ENCODE measurements around the gene CLDN9. TPM values are rescaled to one million over a fixed set of nuclear protein-coding genes. Genes with fewer than 3 reads are reported as not detected.

CLDN9 gene
- total RNA-seq, 4 donors from 2014 or later = 0.32 to 0.39 TPM; not detected in 2

DNA sequence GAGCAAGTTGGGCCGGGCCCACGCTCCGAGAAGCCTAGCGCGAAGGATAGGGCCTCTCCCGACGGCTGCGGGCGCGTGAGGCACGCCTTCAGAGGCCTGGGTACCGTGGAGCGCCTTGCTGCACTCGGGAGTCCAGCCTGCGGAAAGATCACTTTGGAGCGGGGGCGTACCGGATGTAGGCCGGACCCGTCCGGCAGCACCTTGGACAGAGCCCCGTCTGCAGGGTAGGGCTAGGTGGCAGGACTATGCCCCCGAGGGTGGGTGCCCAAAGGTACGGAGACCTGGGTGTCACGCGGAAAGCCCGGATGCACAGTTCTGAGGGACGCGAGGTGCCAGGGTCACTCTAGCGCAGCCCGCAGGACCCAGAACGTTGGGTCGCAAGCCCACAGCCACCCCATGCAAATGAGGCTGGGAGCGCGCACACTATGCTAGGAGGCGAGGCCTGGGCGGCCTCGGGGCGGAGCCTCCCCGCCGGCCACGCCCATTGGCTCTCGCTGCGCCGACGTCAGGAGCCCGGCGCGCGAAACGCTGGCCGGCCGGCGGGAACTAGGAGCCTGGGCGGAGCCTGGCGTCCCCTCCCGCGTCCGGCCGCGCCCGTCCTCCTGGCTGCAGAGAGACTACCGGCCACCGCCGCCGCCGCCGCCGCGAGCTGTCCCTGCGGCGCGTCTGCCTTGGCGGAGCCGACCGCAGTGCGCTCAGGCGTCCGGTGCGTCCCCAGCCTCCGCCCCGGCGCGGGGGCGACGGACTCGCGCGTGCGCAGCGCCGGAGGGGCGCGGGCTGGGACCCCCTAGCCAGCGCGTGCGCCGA is 43.8 kb upstream of the CLDN9 start, which contains the start of gene PAQR4:
PAQR4 (plus strand) TSS at position 611 of the 807 bp plus-strand sequence. CDS start 327 bp downstream, outside the sequence.
- H3K4me3 ChIP-seq = peak within 1 kb of the TSS; percentile 36 to 79
- TF ChIP-seq, protein P1, sequence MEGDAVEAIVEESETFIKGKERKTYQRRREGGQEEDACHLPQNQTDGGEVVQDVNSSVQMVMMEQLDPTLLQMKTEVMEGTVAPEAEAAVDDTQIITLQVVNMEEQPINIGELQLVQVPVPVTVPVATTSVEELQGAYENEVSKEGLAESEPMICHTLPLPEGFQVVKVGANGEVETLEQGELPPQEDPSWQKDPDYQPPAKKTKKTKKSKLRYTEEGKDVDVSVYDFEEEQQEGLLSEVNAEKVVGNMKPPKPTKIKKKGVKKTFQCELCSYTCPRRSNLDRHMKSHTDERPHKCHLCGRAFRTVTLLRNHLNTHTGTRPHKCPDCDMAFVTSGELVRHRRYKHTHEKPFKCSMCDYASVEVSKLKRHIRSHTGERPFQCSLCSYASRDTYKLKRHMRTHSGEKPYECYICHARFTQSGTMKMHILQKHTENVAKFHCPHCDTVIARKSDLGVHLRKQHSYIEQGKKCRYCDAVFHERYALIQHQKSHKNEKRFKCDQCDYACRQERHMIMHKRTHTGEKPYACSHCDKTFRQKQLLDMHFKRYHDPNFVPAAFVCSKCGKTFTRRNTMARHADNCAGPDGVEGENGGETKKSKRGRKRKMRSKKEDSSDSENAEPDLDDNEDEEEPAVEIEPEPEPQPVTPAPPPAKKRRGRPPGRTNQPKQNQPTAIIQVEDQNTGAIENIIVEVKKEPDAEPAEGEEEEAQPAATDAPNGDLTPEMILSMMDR (IDR thresholded peaks at IDR 0.05) = peak in 2 of 4 experiments; percentile 9 to 25
- TF ChIP-seq POLR2A (IDR thresholded peaks at IDR 0.05) = no peak
- H3K36me3 ChIP-seq = no peaks in the 10 kb centered on the region
- WGBS, 2 donors (ENCODE audit: low coverage in 1 of 2) = no CpG with 5 or more reads among the region's 98 CpGs
- peak; percentile 95 for ATAC-seq
- no peaks in the 10 kb centered on the region for H3K9me3 ChIP-seq
- H3K27ac ChIP-seq = peak within 1 kb of the TSS in 3 of 4 donors; percentile 41 to 70 (median 55)
- H3K27me3 ChIP-seq = peaks cover 63% of the 10 kb centered on the region
- peaks cover 1 to 67% (median 28%) of the 10 kb centered on the region in 3 donors for H3K4me1 ChIP-seq

GRCh38 chr16:2969545-2970521 is 42.9 kb upstream of the CLDN9 start:
- TF ChIP-seq, protein P1 (IDR thresholded peaks at IDR 0.05) = peak in 2 of 4 experiments; percentile 37 to 48
- no peak for TF ChIP-seq EP300 (IDR thresholded peaks at IDR 0.05)
- no peak for TF ChIP-seq POLR2AphosphoS5 (IDR thresholded peaks at IDR 0.05)
- no peak for TF ChIP-seq POLR2A (IDR thresholded peaks at IDR 0.05)
- no peaks in the 10 kb centered on the region for H3K36me3 ChIP-seq
- ATAC-seq = peak; percentile 27
- H3K4me1 ChIP-seq = peaks cover 0 to 58% (median 19%) of the 10 kb centered on the region in 3 donors
- peak overlapping the region in 3 of 4 donors; percentile 41 to 70 (median 55) for H3K27ac ChIP-seq
- WGBS, 2 donors (ENCODE audit: low coverage in 1 of 2) = no CpG with 5 or more reads among the region's 83 CpGs
- H3K9me3 ChIP-seq = no peaks in the 10 kb centered on the region
- peak overlapping the region; percentile 36 to 79 for H3K4me3 ChIP-seq
- peaks cover 54% of the 10 kb centered on the region for H3K27me3 ChIP-seq

- Histone ChIP-seq H3K27ac (peak overlapping the region in 1 of 4 donors; percentile 70), H3K36me3 (no peaks in the 10 kb centered on the region), H3K9me3 (no peaks in the 10 kb centered on the region), H3K4me3 (peak overlapping the region in 1 of 2 donors; percentile 79), H3K27me3 (peaks cover 46% of the 10 kb centered on the region), H3K4me1 (peaks cover 0 to 50% (median 15%) of the 10 kb centered on the region in 3 donors)
- TF ChIP-seq POLR2A (IDR thresholded peaks at IDR 0.05) = no peak
- 100% methylated on average over 2 of the region's 6 CpGs; no CpG with 5 or more reads in 1 of the 2 donors for WGBS, 2 donors (ENCODE audit: low coverage in 1 of 2)
- ATAC-seq = no peak
Observed at GRCh38 chr16:2970563-2970962, 42.2 kb upstream of the CLDN9 start.

GRCh38 chr16:2971134-2971984 is 41.4 kb upstream of the CLDN9 start:
- Histone ChIP-seq H3K27me3 (peaks cover 43% of the 10 kb centered on the region), H3K4me1 (peaks cover 0 to 42% (median 15%) of the 10 kb centered on the region in 3 donors), H3K36me3 (no peaks in the 10 kb centered on the region), H3K4me3 (no peak overlapping the region), H3K9me3 (no peaks in the 10 kb centered on the region), H3K27ac (no peak overlapping the region)
- TF ChIP-seq POLR2A (IDR thresholded peaks at IDR 0.05) (no peak), EP300 (IDR thresholded peaks at IDR 0.05) (no peak)
- TF ChIP-seq, protein P1 (IDR thresholded peaks at IDR 0.05) = no peak
- no peak for ATAC-seq
- 70 to 100% methylated on average over 2 to 3 of the region's 35 CpGs for WGBS, 2 donors (ENCODE audit: low coverage in 1 of 2)

Data from gastroesophageal sphincter (tissue), 4 donors.